CD4-positive, alpha-beta T cell treated with Interleukin-12 subunit alpha and Interleukin-12 subunit beta, for 1 hour (primary cell): ENCODE measurements around the gene COG2.
"Not testable (repeated sequence)": the region's sequence is repeated elsewhere in the genome, so short reads cannot be mapped to it uniquely, and the experiment has no call there.

Experiments used
- DNase-seq: peaks from one replicate; pipeline ENCODE4 v3.0.0-alpha.2; 2020

COG2 gene

GRCh38 chr1:230629511-230629910, 12.8 kb upstream of the COG2 start:
- no peak for DNase-seq

DNA sequence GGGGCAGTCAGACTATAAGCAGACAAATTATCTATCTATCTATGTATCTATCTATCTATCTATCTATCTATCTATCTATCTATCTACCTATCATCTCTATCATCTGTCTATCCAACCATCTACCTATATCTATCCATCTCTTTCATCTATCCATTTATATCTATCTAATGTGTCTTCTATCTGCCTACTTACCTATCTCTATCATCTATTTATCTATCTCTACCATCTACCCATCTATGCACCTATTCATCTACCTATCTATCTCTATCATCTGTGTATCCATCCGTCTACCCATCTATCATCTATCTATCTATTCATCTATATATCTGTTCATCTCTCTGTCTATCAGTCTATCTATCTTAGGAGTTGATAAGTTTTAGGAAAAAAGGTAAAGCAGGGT, 10.8 kb upstream of the COG2 start:
- DNase-seq, result no peak

DNA sequence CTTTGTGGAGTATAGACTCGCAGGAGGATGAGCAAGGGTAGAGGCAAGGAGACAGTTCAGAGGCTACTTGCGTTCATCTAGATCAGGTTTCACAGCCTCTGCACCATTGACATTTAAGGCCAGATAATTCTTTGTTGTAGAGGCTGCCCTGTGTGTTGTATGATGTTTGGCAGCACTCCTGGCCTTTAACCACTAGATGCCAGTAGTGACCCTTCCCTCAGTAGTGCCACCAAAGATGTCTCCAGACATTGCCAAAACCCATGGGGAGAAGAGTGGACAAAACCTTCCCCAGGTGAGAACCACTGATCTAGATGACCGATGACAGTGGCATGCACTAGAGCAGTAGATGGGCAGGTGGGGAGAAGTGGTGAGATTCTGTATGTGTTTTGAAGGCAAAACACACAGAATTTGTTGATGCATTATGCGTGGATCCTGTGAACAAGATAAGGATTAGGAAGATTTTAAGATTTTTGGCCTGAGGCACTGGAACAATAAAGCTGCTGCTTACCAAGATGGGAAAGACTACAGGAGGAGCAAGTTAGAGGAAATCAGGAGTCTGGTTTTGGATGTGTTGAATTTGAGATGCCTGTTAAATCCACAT, 9.9 kb upstream of the COG2 start:
- DNase-seq, result no peak

- DNase-seq, result no peak
Observed at GRCh38 chr1:230633469-230633868, 8.8 kb upstream of the COG2 start.

DNA sequence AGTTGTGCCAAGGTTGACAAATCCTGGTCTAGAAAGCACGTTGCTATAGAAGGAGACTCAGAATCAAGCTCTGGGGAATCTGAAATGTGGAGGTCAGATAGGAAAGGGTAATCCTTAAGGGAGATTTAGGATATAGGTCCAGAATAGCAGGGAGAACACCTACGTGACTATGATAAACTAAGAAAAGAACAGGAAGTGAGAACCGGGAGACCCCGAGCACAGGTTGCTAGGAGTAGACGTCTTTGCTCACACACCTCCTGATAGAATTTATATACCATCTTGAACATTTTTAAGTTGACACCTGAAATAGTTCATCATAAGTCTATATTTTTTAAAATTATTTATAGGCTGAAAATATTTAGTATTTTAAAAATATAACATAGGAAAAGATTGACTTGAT, 7.9 kb upstream of the COG2 start:
- no peak for DNase-seq

DNA sequence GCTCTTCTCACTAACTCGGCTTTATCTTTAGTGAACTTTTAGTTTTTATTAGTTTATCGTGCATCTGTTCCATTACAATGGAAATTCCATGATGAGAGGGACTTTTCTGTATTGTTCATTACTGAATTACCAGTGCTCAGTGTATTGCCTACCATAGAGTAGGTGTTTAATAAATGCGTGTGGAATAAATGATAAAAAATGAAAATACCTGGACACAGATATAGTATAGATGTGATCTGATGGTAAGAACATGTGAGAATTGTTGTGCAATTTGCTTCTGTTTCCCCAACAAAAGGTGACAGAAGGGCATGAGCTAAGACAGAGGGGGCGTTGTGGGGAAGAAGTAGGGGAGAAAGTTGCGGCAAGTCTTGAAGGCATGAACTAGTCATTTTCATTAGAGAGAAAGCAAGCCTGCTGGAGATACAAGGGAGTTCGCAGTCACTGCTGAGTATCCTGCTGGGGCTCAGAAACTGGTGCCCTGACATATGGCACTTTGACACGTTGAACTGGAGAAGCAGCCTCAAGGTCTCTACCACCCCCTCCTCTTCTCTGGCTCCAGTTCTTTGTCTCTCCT, 5.6 kb upstream of the COG2 start:
- no peak for DNase-seq

GRCh38 chr1:230639714-230640209, 2.5 kb upstream of the COG2 start:
- DNase-seq, result no peak

- DNase-seq, result no peak
Observed at GRCh38 chr1:230641346-230641745, 935 bp upstream of the COG2 start.

DNA sequence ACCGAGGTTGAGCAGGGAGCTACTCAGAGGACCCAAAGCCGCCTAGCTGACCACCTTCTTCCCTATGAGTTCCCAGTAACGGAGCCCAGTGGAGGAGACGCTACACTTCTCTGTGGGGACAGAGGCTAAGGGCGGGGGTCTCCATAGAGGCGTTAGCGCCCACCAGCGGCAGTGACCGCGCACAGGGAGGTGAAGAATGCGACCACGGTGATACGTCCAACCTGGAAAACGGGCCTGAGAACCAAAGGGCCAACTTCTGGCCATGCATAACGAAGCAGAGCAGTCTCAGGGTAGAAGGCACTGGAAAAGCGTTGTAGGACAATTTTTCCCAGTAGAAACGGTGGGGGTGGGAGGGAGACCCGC, 400 bp upstream of the COG2 start:
- DNase-seq, result no peak

GRCh38 chr1:230643908-230644307, 1.6 kb downstream of the COG2 start:
- DNase-seq, result no peak

DNA sequence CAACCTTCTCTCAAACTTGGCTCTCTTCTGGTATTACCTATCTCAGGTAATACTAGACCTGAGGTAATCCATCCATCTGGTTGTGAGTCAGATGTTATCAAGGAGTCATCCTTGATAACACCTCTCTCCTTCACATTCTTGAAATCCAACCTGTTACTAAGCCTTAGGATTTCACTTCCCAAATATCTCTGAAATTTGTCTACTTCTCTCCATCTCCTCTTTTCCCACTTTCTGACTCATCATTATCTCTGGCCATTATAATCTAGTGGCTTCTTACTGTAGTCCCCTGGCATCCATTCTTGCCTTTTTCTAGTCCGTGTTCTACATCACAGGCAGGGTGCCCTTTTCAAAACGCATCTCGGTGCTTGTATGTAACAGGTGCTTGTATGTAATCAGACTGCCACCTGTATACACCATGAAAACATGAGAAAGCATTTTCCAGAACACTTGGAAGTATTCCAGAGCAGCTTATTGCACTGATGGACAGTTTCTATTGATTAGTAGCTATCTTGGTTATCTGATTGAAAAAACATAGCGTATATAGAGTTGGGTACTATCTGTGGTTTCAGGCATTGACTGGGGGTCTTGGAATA, 4.5 kb downstream of the COG2 start:
- DNase-seq, result no peak

DNA sequence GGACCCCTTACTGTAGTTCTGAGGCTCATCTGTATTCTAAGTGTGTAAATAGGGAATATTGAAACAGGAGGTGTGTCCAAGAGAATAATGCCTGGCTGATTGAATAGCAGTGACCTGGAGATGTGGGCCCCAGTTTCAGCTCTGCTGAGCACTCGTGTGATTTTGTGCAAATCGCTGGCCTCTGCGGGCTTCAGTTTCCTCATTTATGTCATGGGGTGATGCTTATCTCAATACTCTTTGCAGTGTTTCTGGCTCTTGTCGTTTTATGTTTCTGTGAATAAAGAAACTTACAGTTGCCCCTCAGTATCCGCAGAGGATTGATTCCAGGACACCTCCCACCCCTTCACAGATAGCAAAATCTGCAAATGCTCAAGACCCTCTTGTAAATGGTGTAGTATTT, 5.0 kb downstream of the COG2 start:
- no peak for DNase-seq

- no peak for DNase-seq
Observed at GRCh38 chr1:230648114-230648513, 5.8 kb downstream of the COG2 start.

DNA sequence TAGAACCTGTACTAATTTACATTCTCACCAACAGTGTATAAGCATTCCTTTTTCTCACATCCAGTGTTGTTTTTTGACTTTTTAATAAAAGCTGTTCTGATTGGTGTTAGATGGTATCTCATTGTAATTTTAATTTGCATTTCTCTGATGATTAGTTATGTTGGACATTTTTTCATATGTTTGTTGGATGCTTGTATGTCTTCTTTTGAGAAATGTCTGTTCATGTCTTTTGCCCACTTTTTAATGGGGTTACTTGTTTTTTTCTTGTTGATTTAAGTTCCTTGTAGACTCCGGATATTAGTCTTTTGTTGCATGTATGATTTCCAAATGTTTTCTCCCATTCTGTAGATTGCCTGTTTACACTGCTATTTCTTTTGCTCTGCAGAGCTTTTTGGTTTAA, 8.0 kb downstream of the COG2 start:
- no peak for DNase-seq

- no peak for DNase-seq
Observed at GRCh38 chr1:230651235-230651634, 9.0 kb downstream of the COG2 start.

GRCh38 chr1:230656719-230657118, 14.4 kb downstream of the COG2 start:
- DNase-seq, result not testable (repeated sequence)

GRCh38 chr1:230658103-230658502, 15.8 kb downstream of the COG2 start:
- not testable (repeated sequence) for DNase-seq

- no peak for DNase-seq
Observed at GRCh38 chr1:230658691-230659090, 16.4 kb downstream of the COG2 start.

DNA sequence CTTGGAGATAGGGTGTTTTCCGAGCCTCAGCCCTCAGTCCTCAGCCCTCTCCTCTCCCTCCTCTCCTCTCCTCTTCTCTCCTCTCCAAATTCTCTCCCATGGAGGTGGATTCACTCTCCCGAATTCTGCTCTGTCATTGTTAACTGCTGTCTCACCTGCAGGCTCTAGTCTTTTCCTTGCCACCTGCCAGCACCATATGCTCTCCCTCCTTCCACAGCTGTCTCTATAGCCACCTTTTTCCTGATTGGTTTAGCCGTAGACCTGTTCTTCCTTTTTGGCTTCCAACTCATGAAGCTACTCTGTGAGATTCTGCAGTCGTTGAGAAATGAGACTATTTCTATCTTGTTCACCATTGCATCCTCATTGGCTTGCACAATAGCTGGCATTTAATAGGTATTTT, 19.7 kb downstream of the COG2 start:
- no peak for DNase-seq

DNA sequence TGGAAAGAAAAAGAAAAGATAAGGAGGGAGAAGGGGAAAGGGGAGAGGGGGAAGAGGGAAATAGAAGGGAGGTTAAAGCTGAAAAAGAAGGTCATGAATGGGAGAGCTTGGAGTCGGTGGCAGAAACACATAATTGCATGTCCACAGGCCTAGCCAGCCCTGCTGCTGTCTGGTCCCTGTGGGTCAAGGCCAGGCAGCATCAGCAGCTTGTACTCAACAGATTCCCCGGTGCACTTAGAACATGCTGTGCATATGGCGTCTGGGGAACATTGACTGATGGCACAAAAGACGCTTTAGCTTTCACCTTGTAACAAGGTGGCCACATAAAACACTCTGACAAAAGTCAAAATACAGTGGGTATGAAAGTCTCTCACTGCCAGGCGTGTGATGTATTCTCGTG, 25.9 kb downstream of the COG2 start:
- DNase-seq, result no peak

DNA sequence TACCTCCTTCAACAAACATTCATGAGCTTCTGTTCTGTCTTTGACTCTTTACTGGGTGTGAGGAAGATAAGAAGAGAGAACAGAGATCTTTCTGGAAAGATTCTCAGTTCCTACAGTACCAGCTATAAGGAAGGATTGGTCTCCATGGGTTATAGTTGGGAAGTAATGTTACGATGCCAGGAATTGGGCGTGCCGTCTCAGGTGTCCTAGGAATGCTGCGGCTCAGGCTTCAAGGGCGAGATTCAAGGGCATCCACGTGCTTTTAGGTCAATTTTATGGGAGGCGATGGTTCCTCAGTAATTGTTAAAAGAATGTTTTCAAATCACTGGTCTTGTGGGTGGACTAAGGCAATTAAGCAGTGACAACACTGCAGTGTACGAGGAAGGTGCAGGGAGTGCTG, 27.3 kb downstream of the COG2 start:
- DNase-seq, result no peak

DNA sequence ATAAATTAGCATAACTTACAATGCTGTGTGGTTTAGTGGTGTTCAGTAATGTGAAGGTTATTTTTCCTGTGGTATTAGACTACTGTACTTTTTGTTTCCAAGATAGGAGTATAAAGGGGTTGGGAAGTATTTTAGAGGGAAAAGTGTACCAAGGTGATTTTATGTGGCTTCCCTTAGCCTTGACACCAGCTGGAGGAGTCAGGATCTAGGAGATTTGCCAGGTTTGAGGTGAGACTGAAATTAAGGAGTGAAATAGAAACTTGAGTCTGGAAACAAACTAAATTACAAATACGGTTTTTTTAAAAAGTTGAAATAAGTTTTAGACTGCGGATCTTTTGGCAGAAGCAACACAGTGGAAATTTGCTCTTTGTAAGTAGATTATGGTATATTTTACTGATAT, 32.3 kb downstream of the COG2 start:
- DNase-seq, result no peak

- no peak for DNase-seq
Observed at GRCh38 chr1:230677200-230677599, 34.9 kb downstream of the COG2 start.

- DNase-seq, result no peak
Observed at GRCh38 chr1:230679192-230679591, 36.9 kb downstream of the COG2 start.

- no peak for DNase-seq
Observed at GRCh38 chr1:230679825-230680224, 37.5 kb downstream of the COG2 start.
